ENCODE results near the gene SSC4D.

DNA sequence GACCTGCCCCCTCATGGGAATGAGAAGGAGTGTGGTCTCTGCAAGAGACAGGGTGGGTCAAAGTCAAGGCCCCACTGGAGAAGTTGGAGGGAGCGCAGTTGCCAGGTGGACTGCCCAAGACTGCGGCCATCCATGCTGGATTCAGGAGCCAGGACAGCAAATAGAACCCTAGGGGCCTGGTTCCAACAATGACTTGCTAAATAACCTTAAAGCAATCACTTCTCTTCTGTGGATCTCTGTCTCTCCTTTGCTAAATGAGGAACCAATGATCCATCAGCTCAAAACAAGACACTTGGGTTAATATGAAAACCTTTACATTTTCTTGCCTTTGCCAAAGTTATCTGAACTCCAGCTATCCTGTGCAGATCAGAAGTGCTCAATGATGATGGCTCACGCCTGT, 38.1 kb downstream of the SSC4D start:
- TF ChIP-seq, protein P1, sequence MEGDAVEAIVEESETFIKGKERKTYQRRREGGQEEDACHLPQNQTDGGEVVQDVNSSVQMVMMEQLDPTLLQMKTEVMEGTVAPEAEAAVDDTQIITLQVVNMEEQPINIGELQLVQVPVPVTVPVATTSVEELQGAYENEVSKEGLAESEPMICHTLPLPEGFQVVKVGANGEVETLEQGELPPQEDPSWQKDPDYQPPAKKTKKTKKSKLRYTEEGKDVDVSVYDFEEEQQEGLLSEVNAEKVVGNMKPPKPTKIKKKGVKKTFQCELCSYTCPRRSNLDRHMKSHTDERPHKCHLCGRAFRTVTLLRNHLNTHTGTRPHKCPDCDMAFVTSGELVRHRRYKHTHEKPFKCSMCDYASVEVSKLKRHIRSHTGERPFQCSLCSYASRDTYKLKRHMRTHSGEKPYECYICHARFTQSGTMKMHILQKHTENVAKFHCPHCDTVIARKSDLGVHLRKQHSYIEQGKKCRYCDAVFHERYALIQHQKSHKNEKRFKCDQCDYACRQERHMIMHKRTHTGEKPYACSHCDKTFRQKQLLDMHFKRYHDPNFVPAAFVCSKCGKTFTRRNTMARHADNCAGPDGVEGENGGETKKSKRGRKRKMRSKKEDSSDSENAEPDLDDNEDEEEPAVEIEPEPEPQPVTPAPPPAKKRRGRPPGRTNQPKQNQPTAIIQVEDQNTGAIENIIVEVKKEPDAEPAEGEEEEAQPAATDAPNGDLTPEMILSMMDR (conservative IDR thresholded peaks at IDR 0.05 in 1 of 2, IDR thresholded peaks at IDR 0.05 in 1 of 2; ENCODE audit: extremely low read depth in 1 of 2, insufficient read depth in 1 of 2, low read depth in 1 of 2, low read length in 2 of 2) = no peak
- no peak for TF ChIP-seq EZH2 (IDR thresholded peaks at IDR 0.05; ENCODE audit: borderline replicate concordance, low read length)
